ENCODE data around the gene PDXK. TPM values are rescaled to one million over a fixed set of nuclear protein-coding genes. Genes with fewer than 3 reads are reported as not detected.

PDXK gene
- total RNA-seq, 1 experiment from 2014 or later, result 114 TPM

GRCh38 chr21:43808367-43808766, 89.4 kb downstream of the PDXK start:
- no peak for TF ChIP-seq EZH2 (IDR thresholded peaks at IDR 0.05; ENCODE audit: borderline replicate concordance, low read depth, low read length, poor library complexity, severe bottlenecking)
- TF ChIP-seq, protein P1, sequence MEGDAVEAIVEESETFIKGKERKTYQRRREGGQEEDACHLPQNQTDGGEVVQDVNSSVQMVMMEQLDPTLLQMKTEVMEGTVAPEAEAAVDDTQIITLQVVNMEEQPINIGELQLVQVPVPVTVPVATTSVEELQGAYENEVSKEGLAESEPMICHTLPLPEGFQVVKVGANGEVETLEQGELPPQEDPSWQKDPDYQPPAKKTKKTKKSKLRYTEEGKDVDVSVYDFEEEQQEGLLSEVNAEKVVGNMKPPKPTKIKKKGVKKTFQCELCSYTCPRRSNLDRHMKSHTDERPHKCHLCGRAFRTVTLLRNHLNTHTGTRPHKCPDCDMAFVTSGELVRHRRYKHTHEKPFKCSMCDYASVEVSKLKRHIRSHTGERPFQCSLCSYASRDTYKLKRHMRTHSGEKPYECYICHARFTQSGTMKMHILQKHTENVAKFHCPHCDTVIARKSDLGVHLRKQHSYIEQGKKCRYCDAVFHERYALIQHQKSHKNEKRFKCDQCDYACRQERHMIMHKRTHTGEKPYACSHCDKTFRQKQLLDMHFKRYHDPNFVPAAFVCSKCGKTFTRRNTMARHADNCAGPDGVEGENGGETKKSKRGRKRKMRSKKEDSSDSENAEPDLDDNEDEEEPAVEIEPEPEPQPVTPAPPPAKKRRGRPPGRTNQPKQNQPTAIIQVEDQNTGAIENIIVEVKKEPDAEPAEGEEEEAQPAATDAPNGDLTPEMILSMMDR (conservative IDR thresholded peaks at IDR 0.05; ENCODE audit: low read depth, low read length), result no peak
- intact Hi-C loops (cut with micrococcal nuclease; ENCODE audit: unreplicated experiment), result no loop called here
- POLR2A ChIA-PET (ENCODE audit: low non-redundant PET), result no interaction called here
- CTCF ChIA-PET, result interaction anchor here (0.6 to 0.7 kb wide), 2 partner anchors 23 to 167 kb away, joined by 3 to 4 read pairs; no protein-coding TSS in a partner anchor
- no peak for DNase-seq (ENCODE audit: low spot score)
- Histone ChIP-seq H3K27me3 (replicated peaks; ENCODE audit: insufficient read depth, low read depth, low read length, poor library complexity) (no peaks in the 10 kb centered on the region), H3K27ac (ENCODE audit: low read depth, low read length, poor library complexity, severe bottlenecking) (no peak overlapping the region), H3K4me1 (ENCODE audit: insufficient read depth, low read length, poor library complexity, severe bottlenecking) (peaks cover 22% of the 10 kb centered on the region), H3K4me3 (ENCODE audit: low read depth, low read length, poor library complexity, severe bottlenecking) (no peak overlapping the region), H3K9me3 (ENCODE audit: low read depth, low read length, poor library complexity, severe bottlenecking) (no peaks in the 10 kb centered on the region), H3K36me3 (ENCODE audit: insufficient read depth, low read length, poor library complexity, severe bottlenecking) (peaks cover 11% of the 10 kb centered on the region)
- no TSS peak for BruUV-seq (replicated peaks)

DNA sequence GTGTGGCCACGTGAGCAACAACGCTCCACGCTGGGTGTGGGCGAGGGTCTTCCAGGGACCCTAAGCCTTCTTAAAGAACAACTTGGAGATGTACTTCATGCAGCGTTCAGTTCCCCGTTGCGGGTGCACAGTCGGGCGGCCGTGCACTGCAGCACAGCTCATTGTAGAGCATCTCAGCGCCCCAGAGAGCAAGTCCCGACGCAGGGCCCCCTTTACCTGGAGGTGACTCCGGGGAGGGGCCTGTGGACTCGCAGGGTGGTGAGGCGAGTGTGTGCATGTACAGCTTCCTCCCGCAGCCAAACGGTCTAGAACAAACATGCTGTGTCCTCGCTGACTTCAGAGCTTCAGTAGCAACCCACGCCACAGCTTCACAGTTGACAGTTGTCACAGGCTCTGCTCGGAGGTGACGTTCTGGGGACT, 89.9 kb downstream of the PDXK start:
- no peak for DNase-seq (ENCODE audit: low spot score)
- H3K4me3 ChIP-seq (ENCODE audit: low read depth, low read length, poor library complexity, severe bottlenecking), result no peak overlapping the region
- peaks cover 6% of the 10 kb centered on the region for H3K36me3 ChIP-seq (ENCODE audit: insufficient read depth, low read length, poor library complexity, severe bottlenecking)
- TF ChIP-seq, protein P1 (conservative IDR thresholded peaks at IDR 0.05; ENCODE audit: low read depth, low read length), result no peak
- ChIA-PET POLR2A (ENCODE audit: low non-redundant PET) (no interaction called here), CTCF (interaction anchor here (0.6 to 0.7 kb wide), 3 partner anchors 23 to 166 kb away, joined by 3 to 4 read pairs (median 3); no protein-coding TSS in a partner anchor)
- BruUV-seq (replicated peaks), result no TSS peak
- no peaks in the 10 kb centered on the region for H3K9me3 ChIP-seq (ENCODE audit: low read depth, low read length, poor library complexity, severe bottlenecking)
- intact Hi-C loops (cut with micrococcal nuclease; ENCODE audit: unreplicated experiment), result no loop called here
- H3K4me1 ChIP-seq (ENCODE audit: insufficient read depth, low read length, poor library complexity, severe bottlenecking), result peaks cover 22% of the 10 kb centered on the region
- no peak overlapping the region for H3K27ac ChIP-seq (ENCODE audit: low read depth, low read length, poor library complexity, severe bottlenecking)
- H3K27me3 ChIP-seq (replicated peaks; ENCODE audit: insufficient read depth, low read depth, low read length, poor library complexity), result no peaks in the 10 kb centered on the region

DNA sequence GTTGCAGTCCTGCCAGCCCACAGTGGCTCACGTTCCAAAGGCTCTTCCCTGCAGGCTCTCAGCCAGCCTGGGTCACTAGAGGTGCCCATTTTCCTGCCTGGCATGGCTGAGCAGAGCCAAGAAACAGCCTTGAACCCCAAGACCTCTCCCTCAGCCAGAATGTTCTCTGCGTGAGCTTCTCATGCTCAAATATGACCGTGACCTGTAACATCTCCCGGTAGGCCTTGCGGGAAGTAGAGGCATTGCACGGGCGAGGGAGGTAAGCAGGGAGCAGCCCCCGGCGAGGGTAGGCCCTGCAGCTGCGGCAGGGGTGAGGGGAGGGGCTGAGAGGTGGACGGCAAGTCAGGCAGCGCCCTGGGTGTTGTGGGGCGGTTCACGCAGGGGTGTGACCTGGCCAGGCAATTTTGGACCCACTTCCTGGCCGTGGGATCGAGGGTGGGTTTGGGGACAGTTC, 90.4 kb downstream of the PDXK start:
- DNase-seq (ENCODE audit: low spot score), result no peak
- H3K4me3 ChIP-seq (ENCODE audit: low read depth, low read length, poor library complexity, severe bottlenecking), result no peak overlapping the region
- H3K4me1 ChIP-seq (ENCODE audit: insufficient read depth, low read length, poor library complexity, severe bottlenecking), result peaks cover 22% of the 10 kb centered on the region
- TF ChIP-seq, protein P1 (conservative IDR thresholded peaks at IDR 0.05; ENCODE audit: low read depth, low read length), result no peak
- TF ChIP-seq EZH2 (IDR thresholded peaks at IDR 0.05; ENCODE audit: borderline replicate concordance, low read depth, low read length, poor library complexity, severe bottlenecking), result no peak
- ChIA-PET CTCF (interaction anchor here (0.6 kb wide), 1 partner anchor 130 kb away, joined by 3 read pairs; no protein-coding TSS in a partner anchor), POLR2A (ENCODE audit: low non-redundant PET) (no interaction called here)
- no peak overlapping the region for H3K27ac ChIP-seq (ENCODE audit: low read depth, low read length, poor library complexity, severe bottlenecking)
- no peaks in the 10 kb centered on the region for H3K27me3 ChIP-seq (replicated peaks; ENCODE audit: insufficient read depth, low read depth, low read length, poor library complexity)
- H3K36me3 ChIP-seq (ENCODE audit: insufficient read depth, low read length, poor library complexity, severe bottlenecking), result peaks cover 2% of the 10 kb centered on the region
- H3K9me3 ChIP-seq (ENCODE audit: low read depth, low read length, poor library complexity, severe bottlenecking), result no peaks in the 10 kb centered on the region
- no TSS peak for BruUV-seq (replicated peaks)
- intact Hi-C loops (cut with micrococcal nuclease; ENCODE audit: unreplicated experiment), result no loop called here

All from A673 (cell line).